HG03280 (cell line): Measurements from ENCODE around the gene ZNF827.
A peak's percentile ranks its signal among the peaks of the same experiment; 100 is the strongest.

Experiments used
- ATAC-seq: cut with Tn5 transposase; IDR thresholded peaks from one replicate; pipeline ENCODE4 v1.9.1; 2021; ENCODE audit warnings: mild to moderate bottlenecking, moderate library complexity; ENCODE audit not compliant: unreplicated experiment

Gene ZNF827

DNA sequence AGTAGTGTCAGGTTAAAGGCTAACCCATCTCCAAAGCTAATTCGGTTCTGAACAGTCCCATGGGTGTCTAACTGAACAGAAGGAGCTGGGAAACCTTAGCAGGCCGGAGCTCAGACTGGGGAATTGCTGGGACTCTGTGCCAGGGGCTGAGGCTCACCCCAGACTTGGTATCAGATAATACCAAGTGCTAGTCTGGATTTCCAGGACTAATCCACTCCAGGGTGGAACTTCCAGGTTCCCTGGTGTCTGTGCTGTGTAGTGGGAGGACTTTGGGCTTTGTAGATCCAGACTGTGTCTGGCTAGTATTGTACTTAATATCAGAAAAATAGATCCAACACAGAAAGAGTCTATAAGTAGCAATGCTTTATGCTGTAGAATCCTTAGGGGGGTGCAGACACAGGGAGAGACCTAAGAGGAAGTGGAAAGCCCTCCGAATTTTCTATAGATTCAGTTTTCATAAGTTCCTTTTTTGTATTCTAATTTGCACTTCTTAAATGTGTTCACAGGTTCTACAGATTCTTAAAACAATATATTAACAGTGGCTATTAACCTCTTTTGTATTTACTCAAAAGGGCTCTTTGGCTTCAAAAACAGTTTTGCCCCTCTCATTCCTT, 4.1 kb downstream of the ZNF827 start:
- ATAC-seq: no peak

DNA sequence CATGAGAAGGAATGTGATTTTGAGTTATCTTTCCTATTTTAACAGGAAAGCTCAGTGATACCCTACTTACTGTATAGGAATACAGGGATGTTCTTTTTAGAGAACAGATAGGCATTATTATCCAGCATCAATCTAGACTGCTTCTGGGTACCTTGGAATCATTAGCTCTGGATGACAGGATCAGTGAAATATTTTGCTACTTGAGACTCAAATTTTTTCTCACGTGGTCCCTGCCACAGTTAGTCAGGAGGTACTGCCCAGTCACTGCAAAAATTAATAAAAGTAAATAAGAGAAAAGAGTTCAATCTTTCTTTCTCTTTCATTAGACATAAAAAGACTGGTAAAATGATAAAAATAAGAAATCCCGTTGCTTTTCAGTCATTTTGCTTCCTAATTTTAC, 5.5 kb downstream of the ZNF827 start:
- no peak for ATAC-seq

DNA sequence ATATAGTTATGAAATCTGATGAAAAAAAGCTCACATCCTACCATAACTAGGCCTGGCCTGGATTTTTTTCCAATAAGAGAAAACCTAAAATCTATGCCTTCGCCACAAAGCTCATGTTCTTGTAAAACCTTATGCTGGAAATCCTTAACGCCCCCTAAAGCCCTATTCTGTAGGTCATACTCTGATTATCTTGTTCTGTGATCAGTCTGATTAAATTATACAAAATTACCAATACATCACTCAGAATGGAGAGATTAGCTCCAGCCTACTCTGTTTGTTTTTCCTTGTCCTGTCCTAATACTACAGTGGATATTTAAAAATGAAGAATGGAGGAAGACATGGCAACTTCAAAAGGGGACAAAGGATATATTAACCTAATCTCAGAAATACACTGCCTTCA, 7.2 kb downstream of the ZNF827 start:
- ATAC-seq: no peak

DNA sequence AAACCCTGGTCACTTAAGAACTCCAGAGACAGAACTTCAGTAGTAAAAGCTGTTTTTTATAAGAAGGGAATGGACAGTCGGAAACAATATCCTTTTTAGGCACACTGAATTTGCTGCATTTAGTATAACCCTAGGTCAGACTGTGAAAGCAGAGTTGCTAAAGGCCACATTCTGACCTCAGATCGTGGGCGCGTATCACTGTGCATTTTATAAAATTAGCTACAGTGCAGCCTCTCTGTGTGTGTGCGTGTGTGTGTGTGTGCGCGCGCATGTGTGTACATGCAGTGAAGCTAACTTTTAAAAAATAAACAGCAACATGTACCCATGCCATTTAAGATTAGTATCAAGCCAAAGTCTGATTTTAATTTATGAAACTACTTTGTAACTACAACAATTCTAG, 8.0 kb downstream of the ZNF827 start:
- no peak for ATAC-seq

GRCh38 chr4:145929415-145930178, 9.0 kb downstream of the ZNF827 start:
- ATAC-seq: no peak

- ATAC-seq: no peak
Measured at GRCh38 chr4:145928748-145929147, 9.9 kb downstream of the ZNF827 start.

- no peak for ATAC-seq
Measured at GRCh38 chr4:145927030-145927429, 11.6 kb downstream of the ZNF827 start.

DNA sequence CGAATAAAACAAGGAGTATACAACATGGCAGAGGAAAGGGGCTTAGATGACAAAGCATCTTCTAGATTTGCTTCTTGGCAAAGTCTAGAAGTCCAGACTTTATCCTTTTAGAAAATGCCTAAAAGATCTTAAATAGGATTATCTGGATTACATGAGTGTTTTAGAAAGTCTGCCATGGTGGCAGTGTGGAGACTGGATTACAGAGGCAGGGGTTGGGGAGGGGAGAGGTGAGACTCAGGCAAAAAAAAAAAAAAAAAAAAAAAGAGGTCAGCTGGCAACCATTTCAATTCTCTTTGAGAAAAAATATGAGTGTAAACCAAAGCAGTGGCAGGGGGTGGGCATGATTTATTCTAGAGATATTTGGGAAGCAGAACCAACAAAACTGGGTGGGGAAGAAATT, 17.4 kb downstream of the ZNF827 start:
- ATAC-seq: no peak

GRCh38 chr4:145920205-145920604, 18.4 kb downstream of the ZNF827 start:
- no peak for ATAC-seq

- ATAC-seq: no peak
Measured at GRCh38 chr4:145912376-145912775, 26.2 kb downstream of the ZNF827 start.

- peak; percentile 15 for ATAC-seq
Measured at GRCh38 chr4:145909773-145910172, 28.9 kb downstream of the ZNF827 start.

DNA sequence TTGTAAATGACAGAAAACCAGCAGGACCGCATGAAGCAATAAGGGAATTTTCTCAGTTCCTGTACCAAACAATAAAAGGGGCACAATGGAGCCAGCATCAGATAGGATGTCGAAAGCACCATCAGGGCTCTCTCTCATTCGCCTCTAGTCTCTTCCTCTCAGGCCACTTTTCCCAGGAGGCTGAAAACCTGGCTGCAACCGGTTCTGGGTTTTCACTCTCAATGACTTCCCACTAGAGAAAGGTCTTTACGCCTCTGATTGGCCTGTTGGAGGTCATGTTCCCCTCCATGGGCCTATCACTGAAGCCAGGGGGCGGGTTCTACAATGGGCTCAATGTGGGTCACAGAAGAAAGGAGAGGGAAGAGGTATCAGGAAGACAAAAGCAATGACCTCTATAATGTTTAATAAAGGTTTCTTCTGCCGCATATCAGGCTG, 29.3 kb downstream of the ZNF827 start:
- ATAC-seq: peak; percentile 54

- no peak for ATAC-seq
Measured at GRCh38 chr4:145907812-145908211, 30.8 kb downstream of the ZNF827 start.

GRCh38 chr4:145907390-145907789, 31.2 kb downstream of the ZNF827 start:
- ATAC-seq: no peak

DNA sequence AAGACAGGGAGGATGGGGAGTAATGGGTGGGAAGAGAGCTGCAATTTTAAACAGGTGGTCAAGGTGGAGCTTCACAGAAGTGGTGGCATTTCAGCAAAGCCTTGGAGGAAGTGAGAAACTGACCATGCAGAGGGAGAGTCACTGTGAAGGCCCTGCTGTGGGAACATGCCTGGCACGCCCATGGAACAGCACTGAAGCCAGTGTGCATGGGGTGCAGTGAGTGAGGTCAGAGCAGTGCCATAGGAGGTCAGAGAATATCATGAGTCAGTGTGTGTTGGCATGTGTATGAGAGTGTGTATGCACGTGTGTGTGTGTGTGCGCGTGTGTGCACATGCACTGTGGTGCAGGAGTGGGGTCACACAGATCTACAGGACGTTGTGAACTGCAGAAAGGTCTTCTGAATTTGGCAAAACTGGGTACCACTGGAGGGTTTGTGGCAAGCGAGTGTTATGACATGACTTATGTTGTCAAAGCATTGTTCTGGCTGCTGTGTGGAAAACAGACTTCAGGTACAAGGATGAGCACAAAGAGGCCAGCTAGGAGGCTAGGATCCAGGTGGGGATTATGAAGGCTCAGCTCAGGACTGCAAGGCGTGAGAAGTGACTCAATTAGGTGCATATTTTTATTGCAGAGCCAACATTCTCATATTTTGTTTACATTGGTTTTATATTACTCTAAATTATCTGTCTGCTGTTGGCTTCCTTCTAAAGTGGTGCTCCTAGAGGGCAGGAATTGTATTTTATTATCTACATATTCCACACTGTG, 34.0 kb downstream of the ZNF827 start:
- no peak for ATAC-seq

- ATAC-seq: no peak
Measured at GRCh38 chr4:145902522-145902921, 36.1 kb downstream of the ZNF827 start.

GRCh38 chr4:145899886-145900460, 38.6 kb downstream of the ZNF827 start:
- ATAC-seq: no peak

DNA sequence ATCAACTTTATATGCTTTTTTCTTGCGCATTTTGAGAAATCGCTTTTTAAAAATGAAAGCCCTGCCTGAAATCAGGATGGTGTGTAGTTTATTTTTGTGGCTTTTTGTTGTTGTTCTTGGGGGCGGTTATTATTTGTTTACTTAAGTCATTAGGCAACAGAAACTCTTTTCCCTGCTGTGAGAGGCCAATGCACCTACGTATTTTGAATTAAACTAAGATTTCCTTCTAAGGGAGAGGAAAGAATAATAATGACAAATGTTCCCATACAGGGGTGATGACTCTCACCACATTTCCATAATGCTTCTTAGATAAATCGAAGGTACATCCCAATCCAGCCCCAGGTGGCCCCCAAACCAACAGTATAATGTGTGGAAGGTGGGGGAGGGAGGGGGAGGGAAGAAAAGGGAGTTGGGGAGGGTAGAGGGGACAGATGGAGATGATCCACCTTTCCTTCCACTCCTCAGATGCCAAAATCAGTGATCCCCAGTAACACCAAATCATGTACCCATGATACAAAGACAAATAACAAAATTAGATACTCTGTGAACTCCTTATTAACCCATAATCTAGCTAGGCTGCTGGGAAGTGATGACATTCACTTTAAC, 39.6 kb downstream of the ZNF827 start:
- no peak for ATAC-seq

DNA sequence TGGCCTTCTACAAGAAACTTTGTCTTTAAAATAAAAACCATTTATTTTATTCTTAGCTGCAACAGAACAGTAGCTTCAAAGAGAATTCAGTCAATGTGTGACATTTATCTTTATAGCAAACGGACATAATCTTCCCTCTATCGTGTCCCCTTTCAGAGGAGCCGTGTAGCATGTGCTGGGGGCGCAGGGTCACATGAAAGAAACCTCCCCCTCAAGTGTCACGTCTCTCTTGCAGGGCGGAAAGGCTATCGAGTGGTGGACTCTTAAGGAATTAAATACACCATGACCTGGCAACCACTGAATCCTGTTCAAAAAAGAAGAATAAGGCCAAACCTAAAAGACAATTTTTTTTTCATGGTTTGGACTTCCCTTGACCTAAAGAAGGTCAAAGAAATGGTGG, 40.2 kb downstream of the ZNF827 start:
- no peak for ATAC-seq

GRCh38 chr4:145895056-145895455, 43.6 kb downstream of the ZNF827 start:
- no peak for ATAC-seq

GRCh38 chr4:145891958-145892357, 46.7 kb downstream of the ZNF827 start:
- ATAC-seq: no peak
